ENCODE data around the gene ABLIM3.

GRCh38 chr5:149138182-149138923 lies 2.9 kb upstream of the ABLIM3 start:
- no peak for TF ChIP-seq EZH2 (IDR thresholded peaks at IDR 0.05; ENCODE audit: insufficient read depth, low read length)
- no peak for TF ChIP-seq CTCF (IDR thresholded peaks at IDR 0.05; ENCODE audit: insufficient read depth, low read depth, low read length)
